Activated CD8-positive, alpha-beta T cell treated with anti-CD3 and anti-CD28 coated beads, Interleukin-2, amount 10 ng/mL, durations not matched to agents 7 days and 5 days (primary cell): ENCODE data around the gene BCAM. TPM values are rescaled to one million over a fixed set of nuclear protein-coding genes. Genes with fewer than 3 reads are reported as not detected.

Source experiments
- ATAC-seq: fragments of 150-1000 bp; cut with Tn5 transposase; one replicate; pipeline ENCODE4 v1.10.0; 2021; ENCODE audit warnings: moderate library complexity
- CTCF ChIA-PET: fragments of 350-600 bp; sonication (Branson Sonifier 250); formaldehyde crosslinking; loops from one replicate; lab custom pipeline; 2021; ENCODE audit warnings: antibody characterized with exemption; lab: Charles Lee
- POLR2A ChIA-PET: fragments of 350-600 bp; sonication (Branson Sonifier 250); formaldehyde crosslinking; loops from one replicate; lab custom pipeline; 2021; ENCODE audit warnings: antibody characterized with exemption; lab: Charles Lee
- DNase-seq: peaks from one replicate; pipeline ENCODE4 v3.0.0-alpha.2; 2020
- H3K27ac Mint-ChIP-seq: one replicate; pipeline ENCODE4 v1.8.0; 2021; ENCODE audit warnings: mild to moderate bottlenecking, mixed read lengths
- H3K27me3 Mint-ChIP-seq: one replicate; pipeline ENCODE4 v1.8.0; 2021; ENCODE audit warnings: low read depth, mixed read lengths
- H3K36me3 Mint-ChIP-seq: one replicate; pipeline ENCODE4 v1.8.0; 2021; ENCODE audit warnings: low read depth, mixed read lengths
- H3K4me1 Mint-ChIP-seq: one replicate; pipeline ENCODE4 v1.8.0; 2021; ENCODE audit warnings: low read depth, mixed read lengths
- H3K4me3 Mint-ChIP-seq: one replicate; pipeline ENCODE4 v1.8.0; 2021; ENCODE audit warnings: mild to moderate bottlenecking, mixed read lengths
- H3K9me3 Mint-ChIP-seq: one replicate; pipeline ENCODE4 v1.8.0; 2022; ENCODE audit warnings: mixed read lengths; ENCODE audit not compliant: insufficient read depth
- total RNA-seq, 2 experiments: library from RNA; stranded (reverse); gene quantifications; one replicate each; pipeline ENCODE4 v1.2.3, GENCODE V29; 2021

BCAM gene
- total RNA-seq, 2 experiments from 2014 or later = not detected

DNA sequence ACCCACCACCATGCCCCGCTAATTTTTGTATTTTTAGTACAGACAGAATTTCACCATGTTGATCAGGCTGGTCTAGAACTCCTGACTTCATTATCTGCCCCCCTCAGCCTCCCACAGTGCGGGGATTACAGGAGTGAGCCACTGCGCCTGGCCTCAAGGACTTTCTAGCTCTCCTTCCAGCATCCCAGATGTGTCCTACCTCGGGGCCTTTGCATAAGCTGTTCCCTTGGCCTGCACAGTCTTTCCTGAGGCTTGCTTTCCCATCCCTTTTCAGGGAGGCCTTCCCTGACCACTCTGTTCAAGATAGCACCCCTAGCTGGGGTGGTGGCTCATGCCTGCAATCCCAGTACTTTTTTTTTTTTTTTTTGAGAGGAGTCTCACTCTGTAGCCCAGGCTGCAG is 14.3 kb upstream of the BCAM start:
- peaks cover 21% of the 10 kb centered on the region for H3K4me1 Mint-ChIP-seq
- H3K27ac Mint-ChIP-seq = no peak overlapping the region
- CTCF ChIA-PET = interaction anchor here (1.1 to 1.2 kb wide), 3 partner anchors 10 to 51 kb away, joined by 3 to 4 read pairs (median 3); partner anchors contain the start of gene NECTIN2
- no peak overlapping the region for H3K4me3 Mint-ChIP-seq
- ATAC-seq (no peak), DNase-seq (no peak)
- H3K36me3 Mint-ChIP-seq = no peaks in the 10 kb centered on the region
- H3K27me3 Mint-ChIP-seq = no peaks in the 10 kb centered on the region
- POLR2A ChIA-PET = no interaction called here
- no peaks in the 10 kb centered on the region for H3K9me3 Mint-ChIP-seq

DNA sequence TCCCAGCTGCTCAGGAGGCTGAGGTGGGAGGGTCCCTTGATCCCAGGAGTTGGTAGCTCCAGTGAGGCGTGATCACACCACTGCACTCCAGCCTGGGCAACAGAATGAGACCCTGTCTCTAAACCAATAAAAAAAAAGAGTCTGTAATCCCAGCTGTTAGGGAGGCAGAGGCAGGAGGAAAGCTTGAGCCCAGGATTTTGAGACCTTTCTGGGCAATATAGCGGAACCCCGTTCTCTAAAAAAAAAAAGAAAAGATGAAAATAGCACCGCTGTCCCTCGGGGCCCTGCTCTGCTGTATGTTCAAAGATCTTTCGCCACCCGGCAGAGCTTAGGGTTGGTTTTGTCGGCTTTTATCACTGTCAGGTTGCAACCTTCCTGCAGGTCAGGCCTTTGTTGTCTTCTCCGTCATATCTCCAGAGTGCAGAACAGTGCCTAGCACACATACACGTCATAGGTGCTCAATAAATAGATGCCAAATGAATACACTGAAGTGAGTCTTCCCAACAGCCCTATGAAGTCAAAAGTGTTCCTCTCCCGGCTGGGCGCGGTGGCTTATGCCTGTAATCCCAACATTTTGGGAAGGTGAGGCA is 13.4 kb upstream of the BCAM start:
- Mint-ChIP-seq H3K27ac (peak overlapping the region; percentile 55), H3K4me1 (peaks cover 26% of the 10 kb centered on the region), H3K9me3 (no peaks in the 10 kb centered on the region), H3K4me3 (no peak overlapping the region), H3K36me3 (no peaks in the 10 kb centered on the region), H3K27me3 (no peaks in the 10 kb centered on the region)
- POLR2A ChIA-PET = interaction anchor here (0.7 kb wide), 1 partner anchor 25 kb away, joined by 3 read pairs; no protein-coding TSS in a partner anchor
- ATAC-seq (no peak), DNase-seq (no peak)
- CTCF ChIA-PET = interaction anchor here (1.1 to 1.2 kb wide), 4 partner anchors 11 to 72 kb away, joined by 3 to 4 read pairs (median 3); partner anchors contain the start of gene NECTIN2

GRCh38 chr19:44796701-44797115 is 12.2 kb upstream of the BCAM start:
- Mint-ChIP-seq H3K27ac (peak overlapping the region; percentile 72), H3K36me3 (no peaks in the 10 kb centered on the region), H3K27me3 (no peaks in the 10 kb centered on the region), H3K9me3 (no peaks in the 10 kb centered on the region), H3K4me3 (peak overlapping the region; percentile 38), H3K4me1 (peaks cover 27% of the 10 kb centered on the region)
- ATAC-seq (no peak), DNase-seq (peak; percentile 23)
- ChIA-PET CTCF (interaction anchor here (0.7 to 1.1 kb wide), 4 partner anchors 12 to 73 kb away, joined by 3 to 6 read pairs (median 4); no protein-coding TSS in a partner anchor), POLR2A (interaction anchor here (0.7 kb wide), 1 partner anchor 171 kb away, joined by 3 read pairs; no protein-coding TSS in a partner anchor)

GRCh38 chr19:44799627-44800346 is 9.1 kb upstream of the BCAM start:
- H3K9me3 Mint-ChIP-seq = no peaks in the 10 kb centered on the region
- CTCF ChIA-PET = interaction anchor here (0.6 to 2.1 kb wide), 4 partner anchors 29 to 55 kb away, joined by 3 to 13 read pairs (median 6); partner anchors contain the start of gene NECTIN2
- no peak overlapping the region for H3K27ac Mint-ChIP-seq
- ATAC-seq (no peak), DNase-seq (no peak)
- H3K4me1 Mint-ChIP-seq = peaks cover 27% of the 10 kb centered on the region
- POLR2A ChIA-PET = no interaction called here
- no peak overlapping the region for H3K4me3 Mint-ChIP-seq
- H3K36me3 Mint-ChIP-seq = no peaks in the 10 kb centered on the region
- H3K27me3 Mint-ChIP-seq = no peaks in the 10 kb centered on the region

DNA sequence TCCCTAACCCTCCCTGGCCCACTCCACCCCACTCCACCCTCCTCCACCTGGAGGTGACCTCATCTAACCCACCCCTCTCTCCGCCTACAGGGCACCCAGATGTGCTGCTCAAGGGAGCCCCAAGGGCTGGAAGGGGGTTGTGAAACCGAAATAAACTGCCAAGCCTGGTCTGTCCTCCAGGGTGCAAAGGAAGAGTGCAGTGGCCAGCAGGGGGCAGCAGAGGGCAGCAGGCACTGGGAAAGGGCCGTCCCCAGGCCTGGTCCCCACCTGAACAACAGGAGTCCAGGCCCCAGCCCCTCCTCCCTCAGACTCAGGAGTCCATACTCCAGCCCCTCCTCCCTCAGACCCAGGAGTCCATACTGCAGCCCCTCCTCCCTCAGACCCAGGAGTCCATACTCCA is 8.4 kb upstream of the BCAM start:
- Mint-ChIP-seq H3K4me3 (no peak overlapping the region), H3K4me1 (peaks cover 27% of the 10 kb centered on the region), H3K27me3 (no peaks in the 10 kb centered on the region), H3K36me3 (no peaks in the 10 kb centered on the region), H3K9me3 (no peaks in the 10 kb centered on the region), H3K27ac (no peak overlapping the region)
- ChIA-PET POLR2A (no interaction called here), CTCF (no interaction called here)
- DNase-seq (peak; percentile 93), ATAC-seq (peak; percentile 100)

DNA sequence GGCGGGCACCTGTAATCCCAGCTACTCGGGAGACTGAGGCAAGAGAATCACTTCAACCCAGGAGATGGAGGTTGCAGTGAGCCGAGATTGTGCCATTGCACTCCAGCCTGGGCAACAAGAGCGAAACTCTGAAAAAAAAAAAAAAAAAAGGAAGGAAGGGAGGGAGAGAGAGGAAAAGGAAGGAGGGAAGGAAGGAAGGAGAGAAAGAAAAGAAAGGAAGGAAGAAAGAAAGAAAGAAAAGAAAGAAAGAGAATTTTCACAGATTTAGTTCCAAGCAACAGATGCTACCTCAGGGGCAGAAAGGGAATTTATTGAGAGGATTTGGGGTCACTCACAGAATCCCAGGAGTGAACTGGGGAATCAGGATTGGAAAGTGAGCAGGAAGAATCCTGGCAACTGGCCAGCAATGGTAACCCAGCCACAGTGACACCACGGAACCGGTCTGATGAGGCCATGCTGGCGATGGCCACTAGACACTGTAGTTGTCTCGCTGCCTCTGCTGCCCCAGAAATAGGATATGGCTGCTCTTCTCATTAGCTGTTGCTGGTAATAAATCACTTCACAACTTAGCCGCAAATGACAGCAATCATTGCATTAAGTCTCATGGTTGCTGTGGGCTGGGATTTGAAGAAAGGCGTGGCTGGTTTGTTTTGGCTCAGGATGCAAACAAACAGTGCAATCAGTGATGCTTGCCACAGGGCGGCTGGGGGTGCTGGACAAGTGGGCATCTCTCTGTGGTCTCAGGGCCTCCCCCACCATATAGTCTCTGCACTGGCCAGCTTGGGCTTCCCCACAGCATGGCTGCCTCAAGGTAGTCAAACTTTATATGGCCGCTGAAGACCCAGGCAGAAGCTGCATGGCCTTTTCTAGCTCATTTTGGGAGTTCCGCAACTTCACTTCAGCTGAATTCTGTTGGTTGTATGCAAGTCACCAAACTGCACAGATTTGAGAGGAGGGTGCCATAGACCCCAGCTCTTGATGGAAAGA is 5.2 kb upstream of the BCAM start:
- Mint-ChIP-seq H3K27me3 (peaks cover 3% of the 10 kb centered on the region), H3K36me3 (no peaks in the 10 kb centered on the region), H3K4me1 (peaks cover 6% of the 10 kb centered on the region), H3K4me3 (no peak overlapping the region), H3K27ac (no peak overlapping the region), H3K9me3 (no peaks in the 10 kb centered on the region)
- ATAC-seq (no peak), DNase-seq (no peak)
- ChIA-PET POLR2A (no interaction called here), CTCF (interaction anchor here (0.8 to 1.7 kb wide), 6 partner anchors 19 to 80 kb away, joined by 3 to 7 read pairs (median 4); partner anchors contain the start of gene NECTIN2)

DNA sequence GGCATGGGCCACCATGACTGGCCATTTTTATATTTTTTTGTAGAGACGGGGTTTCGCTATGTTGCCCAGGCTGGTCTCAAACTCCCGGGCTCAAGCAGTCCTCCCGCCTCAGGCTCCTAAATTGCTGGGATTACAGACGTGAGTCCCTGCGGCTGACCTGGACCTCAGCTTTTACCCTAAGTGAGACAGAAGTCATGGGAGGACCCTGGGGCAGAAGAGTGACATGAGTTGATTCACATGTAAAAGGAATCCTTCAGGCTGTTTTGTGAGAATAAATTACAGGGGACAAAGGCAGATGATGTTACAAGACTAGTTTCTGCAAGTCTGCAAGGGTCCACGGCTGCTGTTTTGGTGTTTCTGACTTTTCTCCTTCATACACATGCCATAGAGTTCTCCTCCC is 2.6 kb upstream of the BCAM start:
- ATAC-seq = no peak
- no peak overlapping the region for H3K4me3 Mint-ChIP-seq
- no peak for DNase-seq
- no peaks in the 10 kb centered on the region for H3K9me3 Mint-ChIP-seq
- peaks cover 4% of the 10 kb centered on the region for H3K27me3 Mint-ChIP-seq
- CTCF ChIA-PET = interaction anchor here (0.9 to 1.5 kb wide), 2 partner anchors 23 to 40 kb away, joined by 3 to 5 read pairs; partner anchors contain the start of gene NECTIN2
- peaks cover 1% of the 10 kb centered on the region for H3K4me1 Mint-ChIP-seq
- no peaks in the 10 kb centered on the region for H3K36me3 Mint-ChIP-seq
- POLR2A ChIA-PET = no interaction called here
- no peak overlapping the region for H3K27ac Mint-ChIP-seq

GRCh38 chr19:44807162-44807561 is 1.7 kb upstream of the BCAM start:
- peaks cover 1% of the 10 kb centered on the region for H3K4me1 Mint-ChIP-seq
- DNase-seq (no peak), ATAC-seq (no peak)
- no peak overlapping the region for H3K27ac Mint-ChIP-seq
- POLR2A ChIA-PET = no interaction called here
- H3K36me3 Mint-ChIP-seq = no peaks in the 10 kb centered on the region
- H3K9me3 Mint-ChIP-seq = no peaks in the 10 kb centered on the region
- CTCF ChIA-PET = interaction anchor here (0.9 to 1.5 kb wide), 2 partner anchors 24 to 39 kb away, joined by 3 to 5 read pairs; partner anchors contain the start of gene NECTIN2
- H3K27me3 Mint-ChIP-seq = peaks cover 4% of the 10 kb centered on the region
- no peak overlapping the region for H3K4me3 Mint-ChIP-seq

- DNase-seq = no peak
- Mint-ChIP-seq H3K4me1 (peaks cover 1% of the 10 kb centered on the region), H3K27ac (no peak overlapping the region), H3K27me3 (peaks cover 4% of the 10 kb centered on the region), H3K4me3 (no peak overlapping the region), H3K9me3 (no peaks in the 10 kb centered on the region), H3K36me3 (no peaks in the 10 kb centered on the region)
- ChIA-PET POLR2A (no interaction called here), CTCF (interaction anchor here (1.5 kb wide), 1 partner anchor 24 kb away, joined by 5 read pairs; no protein-coding TSS in a partner anchor)
- ATAC-seq = no peak
These were observed 1.0 kb upstream of the BCAM start for GRCh38 chr19:44807652-44808462.

DNA sequence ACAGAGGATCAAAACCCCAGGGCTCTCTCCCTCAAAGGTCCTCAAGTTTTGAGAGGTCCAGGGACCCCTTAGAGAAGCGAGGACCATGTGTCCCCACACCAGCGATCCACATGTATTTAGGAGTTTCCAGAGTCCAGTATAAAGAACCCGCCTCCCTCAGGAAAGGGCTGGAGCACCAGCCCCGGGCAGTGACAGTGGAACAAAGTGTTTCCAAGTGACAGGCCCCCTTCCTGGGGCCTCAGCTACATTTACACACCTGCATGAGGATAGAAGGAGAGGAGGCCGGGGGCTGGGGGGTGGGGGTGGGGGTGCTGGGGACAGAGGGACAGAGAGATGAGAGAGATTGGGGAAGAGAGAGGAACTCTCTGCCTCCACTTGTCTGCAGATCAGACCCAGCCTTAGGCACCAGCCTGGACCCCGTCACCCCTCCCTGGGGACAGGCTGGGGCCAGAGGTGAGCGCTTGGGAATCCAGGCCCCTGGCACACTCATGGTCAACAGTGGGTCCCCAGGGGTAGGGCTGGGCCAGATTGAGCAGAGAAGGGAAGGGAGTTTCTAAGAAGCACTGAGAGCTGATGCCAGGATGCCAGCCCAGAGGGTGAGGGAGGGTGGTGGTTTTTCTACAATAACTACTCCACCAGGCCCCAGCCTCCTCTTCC is 802 bp downstream of the BCAM start:
- Mint-ChIP-seq H3K4me1 (peaks cover 1% of the 10 kb centered on the region), H3K27ac (no peak overlapping the region), H3K9me3 (no peaks in the 10 kb centered on the region), H3K36me3 (no peaks in the 10 kb centered on the region), H3K4me3 (no peak overlapping the region), H3K27me3 (peaks cover 4% of the 10 kb centered on the region)
- no peak for ATAC-seq
- DNase-seq = no peak
- ChIA-PET CTCF (interaction anchor here (1.3 kb wide), 1 partner anchor 26 kb away, joined by 3 read pairs; no protein-coding TSS in a partner anchor), POLR2A (no interaction called here)
